Naive B cell (primary cell): ENCODE data around the gene VOPP1. TPM values are rescaled to one million over a fixed set of nuclear protein-coding genes. Genes with fewer than 3 reads are reported as not detected.

Source experiments
- ATAC-seq, 2 donors: fragments of 150-1000 bp; cut with Tn5 transposase; 2 replicates each; pipeline ENCODE4 v1.10.0; 2021; ENCODE audit warnings: low read depth in 2 of 2, mild to moderate bottlenecking in 2 of 2, moderate library complexity in 2 of 2
- DNase-seq: peaks from one replicate; pipeline ENCODE4 v3.0.0; 2022
- H3K27ac Mint-ChIP-seq, 6 donors: one replicate each; pipeline ENCODE4 v1.8.0; 2020 to 2022; ENCODE audit warnings: mild to moderate bottlenecking in 6 of 6, mixed read lengths in 6 of 6, moderate library complexity in 5 of 6, inconsistent platforms in 2 of 6
- H3K27me3 Mint-ChIP-seq, 3 donors: one replicate each; pipeline ENCODE4 v1.8.0; 2021 to 2022; ENCODE audit warnings: mixed read lengths in 3 of 3, mild to moderate bottlenecking in 1 of 3
- H3K36me3 Mint-ChIP-seq, 2 donors: one replicate each; pipeline ENCODE4 v1.8.0; 2020 to 2022; ENCODE audit warnings: mixed read lengths in 2 of 2, inconsistent platforms in 1 of 2, mild to moderate bottlenecking in 1 of 2
- H3K4me1 Mint-ChIP-seq, 3 donors: one replicate each; pipeline ENCODE4 v1.8.0; 2020 to 2022; ENCODE audit warnings: mixed read lengths in 3 of 3, inconsistent platforms in 1 of 3, mild to moderate bottlenecking in 1 of 3, moderate library complexity in 1 of 3
- H3K4me3 Mint-ChIP-seq, 8 donors: one replicate each; pipeline ENCODE4 v1.8.0; 2020 to 2022; ENCODE audit warnings: mild to moderate bottlenecking in 8 of 8, mixed read lengths in 8 of 8, moderate library complexity in 8 of 8, inconsistent platforms in 2 of 8
- H3K9me3 Mint-ChIP-seq, 7 donors: one replicate each; pipeline ENCODE4 v1.8.0; 2020 to 2022; ENCODE audit warnings: mixed read lengths in 7 of 7, mild to moderate bottlenecking in 5 of 7, inconsistent platforms in 2 of 7, moderate library complexity in 1 of 7
- polyA plus RNA-seq, 6 donors: library from polyadenylated mRNA; unstranded; fragments of 300-500 nt; fragmentation: Illumina TruSeq; gene quantifications; one replicate each; pipeline ENCODE4 v1.2.3, GENCODE V29; 2021; ENCODE audit warnings: low read depth in 6 of 6

The VOPP1 gene
- polyA plus RNA-seq, 6 donors from 2014 or later, result 27.5 to 78.6 (median 34.2) TPM

- Mint-ChIP-seq H3K36me3 (peaks cover 21 to 39% of the 10 kb centered on the region in 2 donors), H3K27ac (peak overlapping the region in 2 of 6 donors; percentile 20 to 60), H3K4me3 (no peak overlapping the region), H3K9me3 (no peaks in the 10 kb centered on the region), H3K27me3 (no peaks in the 10 kb centered on the region), H3K4me1 (peaks cover 4 to 16% (median 12%) of the 10 kb centered on the region in 3 donors)
- no peak for ATAC-seq
- no peak for DNase-seq
Observed at GRCh38 chr7:55493408-55493807, 78.9 kb downstream of the VOPP1 start.

GRCh38 chr7:55491346-55491745 is 81.0 kb downstream of the VOPP1 start:
- DNase-seq (no peak), ATAC-seq (no peak)
- no peaks in the 10 kb centered on the region for H3K9me3 Mint-ChIP-seq
- H3K27me3 Mint-ChIP-seq, result no peaks in the 10 kb centered on the region
- no peak overlapping the region for H3K27ac Mint-ChIP-seq
- peaks cover 11 to 25% (median 12%) of the 10 kb centered on the region in 3 donors for H3K4me1 Mint-ChIP-seq
- peaks cover 26 to 49% of the 10 kb centered on the region in 2 donors for H3K36me3 Mint-ChIP-seq
- H3K4me3 Mint-ChIP-seq, result no peak overlapping the region

- ATAC-seq (no peak), DNase-seq (no peak)
- Mint-ChIP-seq H3K4me3 (no peak overlapping the region), H3K9me3 (no peaks in the 10 kb centered on the region), H3K27ac (no peak overlapping the region), H3K4me1 (peaks cover 13 to 21% (median 15%) of the 10 kb centered on the region in 3 donors), H3K36me3 (peaks cover 15 to 46% of the 10 kb centered on the region in 2 donors), H3K27me3 (no peaks in the 10 kb centered on the region)
Observed at GRCh38 chr7:55490099-55490498, 82.2 kb downstream of the VOPP1 start.

GRCh38 chr7:55489552-55489951 is 82.8 kb downstream of the VOPP1 start:
- no peak overlapping the region for H3K4me3 Mint-ChIP-seq
- no peaks in the 10 kb centered on the region for H3K9me3 Mint-ChIP-seq
- no peaks in the 10 kb centered on the region for H3K27me3 Mint-ChIP-seq
- ATAC-seq (no peak), DNase-seq (no peak)
- peaks cover 16 to 44% of the 10 kb centered on the region in 2 donors for H3K36me3 Mint-ChIP-seq
- peaks cover 15 to 21% (median 16%) of the 10 kb centered on the region in 3 donors for H3K4me1 Mint-ChIP-seq
- peak overlapping the region in 2 of 6 donors; percentile 52 to 57 for H3K27ac Mint-ChIP-seq

- ATAC-seq (no peak), DNase-seq (no peak)
- Mint-ChIP-seq H3K4me1 (peaks cover 16 to 25% (median 17%) of the 10 kb centered on the region in 3 donors), H3K27ac (peak overlapping the region in 2 of 6 donors; percentile 68 to 83), H3K4me3 (no peak overlapping the region), H3K27me3 (no peaks in the 10 kb centered on the region), H3K36me3 (peaks cover 22 to 49% of the 10 kb centered on the region in 2 donors), H3K9me3 (no peaks in the 10 kb centered on the region)
Observed at GRCh38 chr7:55488804-55489340, 83.4 kb downstream of the VOPP1 start.

GRCh38 chr7:55488216-55488615 is 84.1 kb downstream of the VOPP1 start:
- no peaks in the 10 kb centered on the region for H3K27me3 Mint-ChIP-seq
- H3K36me3 Mint-ChIP-seq, result peaks cover 22 to 55% of the 10 kb centered on the region in 2 donors
- H3K4me1 Mint-ChIP-seq, result peaks cover 21 to 26% (median 22%) of the 10 kb centered on the region in 3 donors
- DNase-seq, result no peak
- peak overlapping the region in 3 of 6 donors; percentile 11 to 68 (median 47) for H3K27ac Mint-ChIP-seq
- no peaks in the 10 kb centered on the region for H3K9me3 Mint-ChIP-seq
- ATAC-seq, result no peak
- H3K4me3 Mint-ChIP-seq, result no peak overlapping the region

GRCh38 chr7:55486991-55487390 is 85.3 kb downstream of the VOPP1 start:
- H3K9me3 Mint-ChIP-seq, result no peaks in the 10 kb centered on the region
- DNase-seq (no peak), ATAC-seq (no peak)
- no peaks in the 10 kb centered on the region for H3K27me3 Mint-ChIP-seq
- H3K27ac Mint-ChIP-seq, result no peak overlapping the region
- peaks cover 21 to 22% (median 21%) of the 10 kb centered on the region in 3 donors for H3K4me1 Mint-ChIP-seq
- H3K4me3 Mint-ChIP-seq, result no peak overlapping the region
- peaks cover 22 to 48% of the 10 kb centered on the region in 2 donors for H3K36me3 Mint-ChIP-seq

GRCh38 chr7:55486192-55486590 is 86.1 kb downstream of the VOPP1 start:
- Mint-ChIP-seq H3K27ac (no peak overlapping the region), H3K4me1 (peaks cover 21 to 22% (median 21%) of the 10 kb centered on the region in 3 donors), H3K36me3 (peaks cover 22 to 48% of the 10 kb centered on the region in 2 donors), H3K27me3 (no peaks in the 10 kb centered on the region), H3K4me3 (no peak overlapping the region), H3K9me3 (no peaks in the 10 kb centered on the region)
- no peak for DNase-seq
- no peak for ATAC-seq

- peaks cover 22 to 48% of the 10 kb centered on the region in 2 donors for H3K36me3 Mint-ChIP-seq
- H3K4me3 Mint-ChIP-seq, result no peak overlapping the region
- H3K27ac Mint-ChIP-seq, result peak overlapping the region in 2 of 6 donors; percentile 60 to 86
- no peak for ATAC-seq
- DNase-seq, result no peak
- H3K9me3 Mint-ChIP-seq, result no peaks in the 10 kb centered on the region
- H3K4me1 Mint-ChIP-seq, result peaks cover 22 to 27% (median 26%) of the 10 kb centered on the region in 3 donors
- no peaks in the 10 kb centered on the region for H3K27me3 Mint-ChIP-seq
Observed at GRCh38 chr7:55485501-55486191, 86.7 kb downstream of the VOPP1 start.

- DNase-seq, result no peak
- peak overlapping the region in 1 of 8 donors; percentile 12 for H3K4me3 Mint-ChIP-seq
- peak overlapping the region in 3 of 6 donors; percentile 9 to 60 (median 51) for H3K27ac Mint-ChIP-seq
- H3K4me1 Mint-ChIP-seq, result peaks cover 22 to 29% (median 26%) of the 10 kb centered on the region in 3 donors
- peaks cover 19 to 45% of the 10 kb centered on the region in 2 donors for H3K36me3 Mint-ChIP-seq
- no peaks in the 10 kb centered on the region for H3K9me3 Mint-ChIP-seq
- no peak for ATAC-seq
- no peaks in the 10 kb centered on the region for H3K27me3 Mint-ChIP-seq
Observed at GRCh38 chr7:55484834-55485233, 87.5 kb downstream of the VOPP1 start.

GRCh38 chr7:55484241-55484640 is 88.1 kb downstream of the VOPP1 start:
- H3K27me3 Mint-ChIP-seq, result no peaks in the 10 kb centered on the region
- DNase-seq (no peak), ATAC-seq (no peak)
- H3K27ac Mint-ChIP-seq, result peak overlapping the region in 4 of 6 donors; percentile 0 to 86 (median 62)
- no peak overlapping the region for H3K4me3 Mint-ChIP-seq
- peaks cover 22 to 29% (median 26%) of the 10 kb centered on the region in 3 donors for H3K4me1 Mint-ChIP-seq
- no peaks in the 10 kb centered on the region for H3K9me3 Mint-ChIP-seq
- H3K36me3 Mint-ChIP-seq, result peaks cover 13 to 39% of the 10 kb centered on the region in 2 donors

GRCh38 chr7:55483046-55483445 is 89.3 kb downstream of the VOPP1 start:
- Mint-ChIP-seq H3K4me3 (no peak overlapping the region), H3K27me3 (no peaks in the 10 kb centered on the region), H3K27ac (peak overlapping the region in 2 of 6 donors; percentile 32 to 60), H3K9me3 (no peaks in the 10 kb centered on the region), H3K36me3 (peaks cover 12 to 31% of the 10 kb centered on the region in 2 donors), H3K4me1 (peaks cover 19 to 24% (median 20%) of the 10 kb centered on the region in 3 donors)
- ATAC-seq, result no peak
- DNase-seq, result no peak

- Mint-ChIP-seq H3K27me3 (no peaks in the 10 kb centered on the region), H3K4me3 (no peak overlapping the region), H3K4me1 (peaks cover 12 to 27% (median 25%) of the 10 kb centered on the region in 3 donors), H3K27ac (peak overlapping the region in 5 of 6 donors; percentile 1 to 83 (median 54)), H3K9me3 (no peaks in the 10 kb centered on the region), H3K36me3 (peaks cover 7 to 34% of the 10 kb centered on the region in 2 donors)
- no peak for DNase-seq
- no peak for ATAC-seq
Observed at GRCh38 chr7:55481155-55481554, 91.1 kb downstream of the VOPP1 start.

GRCh38 chr7:55478700-55479099 is 93.6 kb downstream of the VOPP1 start:
- Mint-ChIP-seq H3K27me3 (no peaks in the 10 kb centered on the region), H3K36me3 (peaks cover 0 to 35% of the 10 kb centered on the region in 2 donors), H3K4me3 (no peak overlapping the region), H3K27ac (no peak overlapping the region), H3K4me1 (peaks cover 12 to 37% (median 28%) of the 10 kb centered on the region in 3 donors), H3K9me3 (no peaks in the 10 kb centered on the region)
- ATAC-seq (no peak), DNase-seq (no peak)
